GM12801 (cell line): ENCODE results near the gene SLC2A10.

ENCODE experiments used
- CTCF ChIP-seq: IDR thresholded peaks from one replicate; pipeline ENCODE4 v1.5.1; 2011; ENCODE audit warnings: control low read depth; ENCODE audit not compliant: insufficient read length; ENCODE audit errors: extremely low read depth

The SLC2A10 gene

GRCh38 chr20:46777331-46777730 is 67.9 kb downstream of the SLC2A10 start:
- TF ChIP-seq CTCF = no peak

- no peak for TF ChIP-seq CTCF
Observed at GRCh38 chr20:46779831-46780230, 70.4 kb downstream of the SLC2A10 start.

- no peak for TF ChIP-seq CTCF
Observed at GRCh38 chr20:46784436-46785127, 75.1 kb downstream of the SLC2A10 start.
